ENCODE measurements around the gene POU3F1. TPM values are rescaled to one million over a fixed set of nuclear protein-coding genes. Genes with fewer than 3 reads are reported as not detected.
"Not testable (repeated sequence)": the region's sequence is repeated elsewhere in the genome, so short reads cannot be mapped to it uniquely, and the experiment has no call there.

POU3F1 gene
- polyA plus RNA-seq, 1 donor, result 0.65 TPM

DNA sequence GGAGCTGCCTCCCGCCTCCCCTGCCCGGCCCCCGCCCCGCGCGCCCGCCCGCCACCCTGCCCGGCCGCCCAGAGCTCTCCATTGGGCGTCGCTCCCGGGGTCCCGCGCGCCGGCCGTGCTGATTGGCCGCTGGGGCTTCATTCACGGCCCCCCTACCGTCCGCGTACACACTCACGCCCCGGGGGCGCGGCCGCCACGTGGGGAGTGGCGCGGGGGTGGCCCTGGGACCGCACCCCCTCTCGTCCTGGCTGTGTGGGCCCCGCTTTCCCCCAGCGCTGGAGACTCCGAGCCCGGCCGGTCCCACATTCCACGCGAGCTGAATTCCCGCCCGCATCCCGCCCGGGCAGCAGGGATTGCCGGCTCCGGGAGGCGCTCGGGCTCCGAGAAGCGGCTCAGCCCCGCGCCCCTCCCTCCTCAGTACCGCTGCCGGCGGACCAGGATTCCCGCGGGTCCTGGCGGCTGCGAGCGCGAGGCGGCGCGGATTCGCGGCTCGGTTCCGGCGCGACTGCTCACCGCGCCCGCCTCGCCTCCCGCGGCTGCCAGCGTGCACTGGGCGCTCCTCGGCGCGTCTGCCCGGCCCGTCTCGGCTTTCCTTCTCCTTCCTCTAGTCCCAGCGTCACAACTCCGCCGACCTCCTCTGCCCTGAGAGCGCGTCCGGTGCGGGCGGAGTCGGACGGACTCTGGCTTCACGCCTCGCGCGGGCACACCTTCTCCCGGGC lies 450 bp upstream of the POU3F1 start:
- DNase-seq, result peak; percentile 88

DNA sequence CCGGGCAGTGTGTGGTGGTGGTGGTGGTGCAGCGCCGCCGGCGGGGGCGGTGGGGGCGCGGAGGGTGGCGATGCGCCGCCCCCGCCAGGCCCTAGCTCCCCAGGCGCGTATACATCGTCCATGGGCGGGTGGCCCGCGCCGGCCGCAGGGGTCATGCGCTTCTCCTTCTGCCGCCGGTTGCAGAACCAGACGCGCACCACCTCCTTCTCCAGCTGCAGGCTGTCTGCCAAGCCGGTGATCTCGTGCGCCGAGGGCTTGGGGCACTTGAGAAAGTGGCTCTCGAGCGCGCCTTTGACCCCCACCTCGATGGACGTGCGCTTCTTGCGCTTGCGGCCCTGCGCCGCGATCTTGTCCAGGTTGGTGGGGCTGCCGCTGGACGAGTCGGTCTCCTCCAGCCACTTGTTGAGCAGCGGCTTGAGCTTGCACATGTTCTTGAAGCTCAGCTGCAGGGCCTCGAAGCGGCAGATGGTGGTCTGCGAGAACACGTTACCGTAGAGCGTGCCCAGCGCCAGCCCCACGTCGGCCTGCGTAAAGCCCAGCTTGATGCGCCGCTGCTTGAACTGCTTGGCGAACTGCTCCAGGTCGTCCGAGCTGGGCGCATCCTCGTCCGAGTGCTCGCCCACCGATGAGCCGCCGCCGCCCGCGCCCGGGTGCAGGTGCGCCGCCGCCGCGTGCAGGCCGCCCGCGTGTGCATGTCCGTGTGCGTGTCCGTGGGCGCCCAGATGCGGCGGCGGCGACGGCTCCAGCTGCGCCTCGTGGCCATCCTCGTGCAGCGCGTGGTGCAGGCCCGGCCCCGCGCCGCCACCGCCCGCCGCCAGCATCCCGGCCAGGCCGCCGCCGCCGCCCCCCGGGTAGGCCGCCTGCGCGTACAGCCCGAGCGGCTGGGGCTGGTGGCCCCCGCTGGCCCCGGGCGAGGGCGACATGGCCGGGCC lies 926 bp downstream of the POU3F1 start:
- DNase-seq, result no peak

- no peak for DNase-seq
Observed at GRCh38 chr1:38044221-38045215, 2.1 kb downstream of the POU3F1 start.

- no peak for DNase-seq
Observed at GRCh38 chr1:38043036-38043747, 3.4 kb downstream of the POU3F1 start.

DNA sequence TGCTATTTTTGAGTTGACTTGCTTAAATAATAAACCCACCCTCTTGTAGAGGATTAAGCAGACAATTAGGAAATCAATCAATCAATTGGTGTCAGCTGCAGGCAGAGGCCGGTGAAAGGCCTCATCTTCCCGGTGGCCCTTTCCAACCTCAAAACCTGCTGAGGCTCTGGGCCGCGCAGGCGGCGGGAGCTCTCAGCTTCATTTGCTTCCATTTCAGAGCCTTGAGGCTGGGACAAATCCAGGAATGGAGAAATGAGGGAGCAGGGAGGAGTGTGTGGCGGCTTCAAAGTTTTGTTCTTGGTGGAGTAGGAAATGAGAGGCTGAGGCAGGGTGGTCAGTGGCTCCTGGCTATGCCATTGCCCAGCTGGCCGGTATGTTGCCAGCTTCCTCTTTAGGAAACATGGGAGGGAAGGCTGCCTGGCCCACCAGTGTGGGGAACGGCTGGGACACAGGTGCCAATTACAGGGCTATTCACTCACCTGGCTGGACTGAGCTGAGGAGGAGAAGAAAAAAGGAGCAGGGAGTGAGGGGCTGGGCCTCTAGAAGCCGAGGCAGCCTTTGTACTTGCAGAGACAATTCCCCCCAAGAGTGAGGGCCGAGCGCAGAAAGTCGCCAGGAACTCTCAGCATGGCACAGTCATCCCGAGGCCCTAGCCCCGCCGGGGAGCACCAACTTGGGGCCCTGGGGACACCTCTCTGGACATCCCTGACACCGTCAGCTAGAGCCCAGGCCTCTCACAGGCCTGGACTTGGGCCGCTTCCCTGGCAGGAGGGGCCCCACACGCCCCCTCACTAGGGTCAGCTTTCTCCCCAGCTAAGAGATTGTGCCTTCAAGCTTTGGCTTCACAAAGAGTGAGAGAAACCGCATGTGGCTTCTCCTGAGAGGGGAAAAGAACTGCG lies 4.4 kb downstream of the POU3F1 start:
- DNase-seq, result no peak

DNA sequence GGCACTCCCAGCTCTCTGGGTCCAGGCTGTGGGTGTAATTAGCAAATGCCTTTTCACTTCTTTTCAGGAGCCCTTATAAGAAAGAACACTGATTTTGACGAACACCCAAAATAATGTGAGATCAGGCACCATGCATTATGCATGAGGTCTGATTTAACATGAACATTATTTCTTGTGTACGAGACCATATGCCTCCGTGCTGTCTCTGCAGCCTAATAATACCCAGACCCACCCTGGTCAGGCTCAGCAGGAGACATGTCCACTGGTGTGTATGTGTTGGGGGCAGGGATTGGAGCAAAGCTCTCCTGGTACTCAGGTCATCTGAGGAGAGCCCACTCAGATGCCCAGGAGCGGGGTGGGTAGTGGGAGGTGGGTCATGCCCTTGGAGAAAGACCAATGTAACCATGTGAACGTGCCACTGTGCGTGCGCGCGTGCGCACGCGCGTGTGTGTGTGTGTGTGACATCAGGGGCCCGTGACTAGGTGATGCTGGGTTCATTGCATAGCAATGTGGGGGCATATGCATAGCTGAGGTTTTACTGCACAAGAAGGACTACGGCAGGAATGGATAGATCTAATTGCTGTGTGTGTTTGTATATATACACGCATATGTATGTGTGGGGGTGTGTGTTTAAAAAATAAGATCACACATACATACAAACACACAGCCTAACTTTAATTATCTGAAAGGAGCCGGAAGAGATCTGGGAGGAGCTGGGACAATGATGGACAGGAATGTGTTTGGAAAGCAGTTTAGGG lies 7.1 kb downstream of the POU3F1 start:
- no peak for DNase-seq

GRCh38 chr1:38038861-38039260 lies 7.7 kb downstream of the POU3F1 start:
- DNase-seq, result no peak

GRCh38 chr1:38037221-38037939 lies 9.2 kb downstream of the POU3F1 start:
- DNase-seq, result no peak

DNA sequence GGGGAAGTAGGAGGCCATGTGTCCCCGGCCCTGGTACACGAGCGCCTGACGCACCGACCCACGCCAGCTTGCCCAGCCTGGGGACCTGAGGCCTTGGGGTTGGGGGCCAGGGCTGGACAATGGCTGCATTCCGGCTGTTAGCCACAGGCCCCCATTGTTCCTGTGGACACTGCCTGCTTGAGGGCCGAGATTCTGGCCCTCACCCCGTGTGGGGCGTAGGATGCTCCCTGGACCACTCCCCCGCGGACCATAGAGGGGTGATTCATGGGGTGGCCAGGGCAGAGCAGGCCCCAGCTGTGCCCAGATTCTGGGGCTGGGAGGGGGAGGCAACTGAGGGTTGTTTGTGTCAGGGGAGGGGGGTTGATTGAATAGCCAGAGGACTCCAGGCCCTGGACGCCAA lies 11.7 kb downstream of the POU3F1 start:
- DNase-seq, result no peak

DNA sequence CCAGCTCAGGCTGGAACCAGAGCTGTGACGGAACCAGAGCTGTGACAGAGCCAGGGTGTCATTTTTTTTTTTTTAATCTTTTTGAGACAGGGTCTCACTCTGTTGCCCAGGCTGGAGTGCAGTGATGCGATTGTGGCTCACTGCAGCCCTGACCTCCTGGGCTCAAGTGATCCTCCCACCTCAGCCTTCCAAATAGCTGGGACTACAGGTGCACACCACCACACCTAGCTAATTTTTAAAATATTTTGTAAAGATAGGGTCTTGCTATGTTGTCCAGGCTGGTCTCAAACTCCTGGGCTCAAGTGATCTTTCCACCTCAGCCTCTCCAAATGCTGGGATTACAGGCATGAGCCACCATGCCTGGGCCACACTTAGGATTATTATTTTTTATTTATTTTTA lies 13.6 kb downstream of the POU3F1 start:
- not testable (repeated sequence) for DNase-seq

DNA sequence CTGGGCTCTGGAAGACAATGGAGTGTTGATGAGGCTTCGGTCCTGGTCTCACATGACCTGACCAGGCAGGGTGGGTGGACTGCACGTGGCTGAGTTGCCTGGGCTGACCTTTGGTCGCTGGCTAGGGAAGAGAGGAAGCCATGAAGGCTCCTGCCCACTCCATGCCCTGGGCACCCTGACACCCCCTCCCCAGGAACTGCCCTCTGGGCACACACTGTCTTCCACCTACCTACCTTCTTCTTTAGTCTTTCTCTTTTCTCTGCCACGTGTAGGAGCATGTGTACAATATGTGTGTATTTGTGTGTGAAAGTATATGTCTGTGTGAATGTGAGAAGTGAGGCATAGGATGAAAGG lies 15.1 kb downstream of the POU3F1 start:
- DNase-seq, result no peak

DNA sequence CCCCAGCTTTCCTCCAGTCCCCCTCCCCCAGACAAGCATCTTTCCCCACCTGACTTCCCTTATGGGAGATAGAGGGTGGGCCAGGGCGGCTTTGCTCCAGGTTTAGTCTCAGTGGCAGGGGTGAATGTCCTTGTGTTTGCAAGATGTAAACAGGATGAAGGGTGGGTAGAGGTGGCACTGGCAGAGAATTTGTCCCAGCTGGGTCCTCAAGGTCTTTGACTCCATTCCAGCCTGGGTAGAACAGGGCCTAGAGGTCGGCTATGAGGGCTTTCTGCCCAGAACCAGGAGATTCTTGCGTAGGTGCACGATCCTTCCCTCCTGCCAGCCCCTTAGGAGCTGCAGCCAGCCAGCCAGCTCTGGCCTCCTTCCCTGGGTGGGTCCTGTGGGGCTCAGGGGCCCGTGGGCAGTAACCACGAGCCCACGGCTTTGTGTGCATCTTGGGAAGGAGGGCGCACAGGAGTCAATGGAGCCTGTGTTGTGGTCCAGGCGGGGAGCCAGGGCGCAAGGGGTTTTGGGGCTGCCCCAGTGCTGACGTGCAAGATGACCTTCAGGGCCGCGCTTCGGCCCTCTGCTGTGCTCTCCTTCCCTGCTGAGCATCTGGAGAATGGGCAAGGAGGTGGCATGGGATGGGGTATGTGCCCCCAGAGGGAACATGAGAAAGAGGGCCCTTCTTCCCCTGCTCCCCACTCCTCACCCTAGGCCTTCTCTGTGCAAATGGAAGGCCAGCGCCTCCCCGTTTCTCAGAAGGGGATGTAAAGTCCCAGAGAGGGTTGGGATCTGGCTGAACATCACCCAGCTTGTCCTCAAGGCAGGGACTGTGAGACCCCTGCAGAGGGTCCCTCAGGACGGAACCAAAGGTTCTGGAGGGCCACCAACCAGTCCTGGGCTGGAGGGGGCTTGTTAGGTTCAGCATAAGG lies 15.7 kb downstream of the POU3F1 start:
- DNase-seq, result no peak

- no peak for DNase-seq
Observed at GRCh38 chr1:38029685-38030511, 16.7 kb downstream of the POU3F1 start.

DNA sequence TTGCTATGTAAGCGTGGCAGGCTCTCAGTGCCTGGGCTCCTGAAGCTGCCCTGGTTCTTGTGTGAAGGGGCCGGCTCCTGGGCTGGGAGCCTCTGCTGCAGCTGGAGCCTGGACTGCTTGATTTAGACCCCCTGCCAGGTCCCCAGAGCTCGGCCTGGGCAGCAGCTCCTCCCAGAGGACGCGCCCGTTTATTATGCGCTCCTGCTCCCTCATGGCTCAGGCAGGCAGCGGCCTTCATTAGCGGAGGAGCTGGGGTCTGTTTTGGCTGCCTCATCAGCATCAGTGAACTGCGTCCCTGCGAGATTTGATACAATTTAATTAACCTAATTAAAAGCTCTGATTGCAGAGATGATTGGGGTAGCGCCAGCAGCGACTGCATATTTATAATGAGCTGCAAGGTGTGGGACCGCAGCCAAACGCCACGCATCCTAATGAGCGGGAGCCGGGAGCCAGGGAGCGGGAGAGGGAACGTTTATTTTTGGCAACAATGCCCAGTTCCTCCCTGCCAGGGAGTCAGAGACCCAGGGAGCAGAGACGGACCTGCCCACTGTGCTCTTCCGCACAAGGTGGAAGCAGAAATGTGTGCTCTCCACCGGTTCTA lies 17.4 kb downstream of the POU3F1 start:
- DNase-seq, result no peak

DNA sequence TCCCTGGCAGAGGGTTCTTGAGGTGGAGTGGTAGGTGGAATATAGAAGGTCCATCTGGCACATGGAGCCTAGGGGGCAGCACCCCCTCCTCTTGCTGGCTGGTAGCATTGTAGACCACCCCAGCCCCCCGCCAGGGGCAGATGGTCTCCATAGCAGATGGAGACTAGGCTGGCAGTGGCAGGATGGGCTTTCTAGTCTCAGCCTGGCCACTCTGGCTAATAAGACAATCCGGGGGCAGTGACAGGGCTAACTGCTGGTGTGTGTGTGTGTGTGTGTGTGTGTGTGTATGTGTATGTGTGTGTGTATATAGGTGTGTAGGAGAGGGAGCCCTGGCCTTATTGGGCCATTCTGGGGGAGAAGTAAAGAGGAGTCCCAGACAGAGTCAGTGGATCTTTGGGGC lies 17.9 kb downstream of the POU3F1 start:
- DNase-seq, result no peak

- DNase-seq, result no peak
Observed at GRCh38 chr1:38028105-38028591, 18.4 kb downstream of the POU3F1 start.
